ENCODE results near the gene PPP1R1C. TPM values are rescaled to one million over a fixed set of nuclear protein-coding genes. Genes with fewer than 3 reads are reported as not detected.
"Not testable (repeated sequence)": the region's sequence is repeated elsewhere in the genome, so short reads cannot be mapped to it uniquely, and the experiment has no call there.

Gene PPP1R1C, protein sequence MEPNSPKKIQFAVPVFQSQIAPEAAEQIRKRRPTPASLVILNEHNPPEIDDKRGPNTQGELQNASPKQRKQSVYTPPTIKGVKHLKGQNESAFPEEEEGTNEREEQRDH
- total RNA-seq: 0.13 and 0.89 TPM in 2 replicates

DNA sequence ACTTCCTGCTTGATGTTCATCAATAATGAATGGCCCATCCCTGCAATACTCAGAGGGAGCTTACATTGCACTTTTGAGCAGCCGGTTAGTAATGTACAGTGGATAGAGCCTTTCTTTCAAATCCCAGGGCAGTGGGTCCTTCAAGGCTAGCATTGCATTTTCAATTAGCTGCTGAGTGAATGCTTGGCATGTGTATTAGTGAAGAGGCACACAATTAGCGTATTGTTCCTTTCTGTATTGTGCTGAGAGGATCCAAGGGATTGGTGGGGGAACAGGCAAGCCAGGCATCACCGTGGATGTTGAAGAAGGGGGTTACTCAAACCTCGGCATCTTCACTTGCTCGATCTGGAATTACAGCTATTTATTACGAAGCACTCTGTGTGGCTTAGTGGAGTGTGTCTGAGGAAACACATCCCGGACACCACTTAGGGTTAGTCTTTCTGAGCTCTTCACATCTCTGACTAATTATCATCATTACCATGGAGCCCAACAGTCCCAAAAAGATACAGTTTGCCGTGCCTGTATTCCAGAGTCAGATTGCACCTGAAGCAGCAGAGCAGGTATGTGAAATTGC is at the start of gene PPP1R1C:
Gene PPP1R1C, plus strand, starts transcription at position 222 of the 574 bp plus-strand sequence. Its CDS starts 258 bp downstream, at position 480.
- DNase-seq (ENCODE audit: low read depth in 2 of 2): no peak

- DNase-seq (ENCODE audit: low read depth in 2 of 2): peak in 1 of 2 donors; percentile 12
These were observed 48.2 kb upstream of the PPP1R1C start for GRCh38 chr2:181937473-181937872.

DNA sequence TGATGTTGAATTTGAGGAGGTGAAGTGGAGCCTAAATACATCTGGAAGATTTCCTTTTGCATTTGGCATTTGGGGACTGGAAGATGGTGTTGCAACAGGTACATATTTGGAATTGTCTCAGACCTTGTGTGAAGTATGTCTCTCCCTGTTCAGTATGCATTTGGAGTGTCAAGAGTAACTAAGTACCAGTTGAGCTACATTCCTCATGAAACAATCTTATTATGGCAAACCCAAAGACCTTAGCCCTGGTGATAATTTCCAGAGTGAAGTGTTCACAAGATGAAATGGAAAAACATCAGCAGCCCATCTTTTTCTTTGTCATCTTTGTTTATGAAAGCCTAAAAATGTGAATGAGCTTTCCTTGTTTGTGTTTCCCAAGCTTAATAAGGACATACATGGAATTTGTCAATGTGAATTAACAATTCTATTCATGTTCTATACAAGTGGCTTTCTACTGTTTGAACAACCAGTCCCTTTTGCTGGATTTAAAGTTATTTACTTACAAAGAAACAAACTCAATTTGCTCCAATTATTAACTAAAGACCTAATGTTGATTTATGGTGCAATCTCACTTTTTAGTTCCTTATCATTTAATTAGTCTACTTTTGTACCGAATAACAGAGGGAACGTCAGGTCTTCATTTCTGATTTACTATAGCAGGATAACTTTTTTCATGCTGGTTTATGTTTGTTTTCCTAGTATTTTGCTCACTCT is 42.1 kb upstream of the PPP1R1C start:
- DNase-seq (ENCODE audit: low read depth in 2 of 2): no peak

GRCh38 chr2:181944164-181944913 is 41.3 kb upstream of the PPP1R1C start:
- DNase-seq (ENCODE audit: low read depth in 2 of 2): no peak

- no peak for DNase-seq (ENCODE audit: low read depth in 2 of 2)
These were observed 40.8 kb upstream of the PPP1R1C start for GRCh38 chr2:181944914-181945291.

- DNase-seq (ENCODE audit: low read depth in 2 of 2): no peak
These were observed 39.1 kb upstream of the PPP1R1C start for GRCh38 chr2:181946444-181947127.

DNA sequence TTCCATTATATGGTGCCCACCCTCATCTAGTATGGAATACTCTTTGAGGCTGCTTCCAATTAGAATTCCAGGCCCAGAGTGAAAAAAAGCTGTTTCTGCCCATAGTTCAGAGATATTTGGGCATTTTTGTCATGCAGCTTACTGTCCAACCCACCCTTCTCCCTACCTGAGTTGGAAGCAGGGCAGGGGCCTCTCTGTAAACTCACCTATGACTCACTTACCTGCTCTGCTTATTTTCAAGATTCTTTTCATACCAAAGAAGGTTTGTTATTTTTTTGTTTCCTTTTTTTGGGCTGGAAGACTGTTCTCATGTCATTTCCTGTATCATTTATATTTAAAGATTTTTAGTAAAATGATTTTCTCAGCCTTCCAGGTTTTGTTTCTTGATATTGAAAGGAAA is 38.4 kb upstream of the PPP1R1C start:
- no peak for DNase-seq (ENCODE audit: low read depth in 2 of 2)

- no peak for DNase-seq (ENCODE audit: low read depth in 2 of 2)
These were observed 37.4 kb upstream of the PPP1R1C start for GRCh38 chr2:181948227-181948626.

- DNase-seq (ENCODE audit: low read depth in 2 of 2): no peak
These were observed 36.6 kb upstream of the PPP1R1C start for GRCh38 chr2:181949047-181949446.

DNA sequence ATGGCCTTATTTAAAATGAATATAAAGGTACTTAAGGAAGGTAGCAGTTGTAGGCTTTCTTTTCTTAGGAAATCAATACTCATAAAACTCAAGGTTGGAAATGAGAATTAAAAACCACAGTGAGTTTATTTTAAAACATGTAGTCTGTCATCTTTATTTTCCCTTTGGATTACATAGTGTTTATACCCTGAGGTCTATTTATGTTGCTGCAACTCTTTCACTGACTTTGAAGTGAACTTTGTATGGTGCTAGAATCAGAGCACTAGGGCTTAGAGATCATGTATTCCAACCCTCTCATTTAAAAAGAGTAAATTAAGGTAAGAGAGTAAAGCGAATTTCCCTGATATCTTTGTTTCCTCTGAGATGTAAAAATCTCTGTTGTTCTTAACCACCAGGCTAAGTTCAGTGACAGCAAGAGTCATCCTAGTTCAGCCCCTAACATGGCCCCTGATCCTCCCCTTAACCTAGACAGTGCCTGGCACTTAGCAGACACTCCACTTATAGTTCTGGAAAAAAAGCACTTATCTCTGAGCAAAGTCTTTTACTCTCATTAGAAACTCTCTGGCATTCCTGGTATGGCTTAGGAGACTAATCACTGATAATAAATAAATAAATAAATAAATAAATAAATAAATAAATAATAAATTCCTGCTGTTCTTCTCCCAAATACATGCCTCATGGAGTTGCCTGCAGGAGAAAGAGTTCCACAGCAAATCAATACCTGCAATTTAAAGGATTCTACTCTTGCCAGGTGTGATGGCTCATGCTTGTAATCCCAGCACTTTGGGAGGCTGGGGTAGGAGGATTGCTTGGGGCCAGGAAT is 33.0 kb upstream of the PPP1R1C start:
- no peak for DNase-seq (ENCODE audit: low read depth in 2 of 2)

DNA sequence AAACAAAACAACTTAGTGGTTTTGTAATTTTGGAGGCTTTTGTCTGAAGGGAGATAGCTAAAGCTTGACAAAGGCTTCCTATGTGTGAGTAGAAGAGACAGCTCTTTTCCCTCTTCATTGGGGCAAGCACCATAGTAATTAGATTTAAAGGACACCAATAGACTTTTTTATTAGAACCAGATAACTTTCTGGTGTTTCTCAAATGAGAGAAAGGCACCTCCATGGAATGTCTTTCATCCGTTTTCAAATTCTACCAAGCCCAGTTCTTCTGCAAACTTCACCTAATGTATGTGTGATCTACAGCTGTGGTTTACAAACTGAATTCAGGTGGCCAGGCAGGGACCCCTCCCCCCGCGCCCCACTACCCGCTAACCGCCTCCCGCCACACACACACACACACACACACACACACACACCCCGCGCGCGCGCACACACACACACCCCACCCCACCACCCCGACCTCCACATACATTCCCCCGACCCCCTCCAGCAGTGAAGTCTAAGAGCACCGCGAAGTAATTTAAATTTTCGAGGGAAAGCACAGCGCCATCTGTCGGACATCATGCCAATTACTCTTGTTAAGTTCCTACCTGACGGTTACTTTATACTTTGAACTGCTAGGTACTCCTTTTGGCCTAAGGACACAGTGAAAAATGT is 31.6 kb upstream of the PPP1R1C start:
- DNase-seq (ENCODE audit: low read depth in 2 of 2): peak; percentile 48 to 81

DNA sequence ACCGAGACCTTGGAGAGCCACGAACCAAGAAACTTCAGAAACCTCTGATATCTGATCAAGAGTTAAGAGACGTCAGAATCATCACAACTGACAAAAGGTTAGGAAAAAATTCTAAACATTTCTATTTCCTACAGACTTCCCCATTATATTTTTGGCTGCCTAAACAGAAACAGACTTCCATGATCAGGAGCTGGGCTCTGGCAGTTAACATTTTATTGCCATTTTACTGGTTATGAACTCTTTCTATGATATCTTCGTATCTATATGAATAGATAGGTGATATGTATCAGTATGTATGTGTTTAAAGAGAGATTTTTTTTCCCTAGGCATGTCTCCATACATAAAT is 31.1 kb upstream of the PPP1R1C start:
- DNase-seq (ENCODE audit: low read depth in 2 of 2): no peak

DNA sequence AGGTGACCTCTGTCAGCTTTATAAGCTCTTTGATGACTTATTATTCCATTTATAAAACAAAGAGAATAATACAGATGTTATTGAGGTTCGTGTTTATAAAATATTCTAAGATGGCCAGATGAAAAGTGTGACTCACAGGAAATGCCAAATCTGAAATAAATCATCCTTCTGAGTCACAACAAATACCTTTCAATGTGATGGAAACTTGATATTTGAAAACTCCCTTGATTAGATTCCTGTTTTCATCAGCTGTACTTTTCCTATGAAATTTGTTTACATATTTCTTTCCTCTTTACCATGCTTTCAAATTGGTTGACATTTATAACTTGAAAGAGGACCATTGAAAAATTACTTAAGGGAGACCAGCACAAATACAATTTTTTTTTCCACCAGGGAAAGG is 30.6 kb upstream of the PPP1R1C start:
- DNase-seq (ENCODE audit: low read depth in 2 of 2): peak; percentile 29 to 87

- DNase-seq (ENCODE audit: low read depth in 2 of 2): not testable (repeated sequence)
These were observed 29.8 kb upstream of the PPP1R1C start for GRCh38 chr2:181955866-181956265.

GRCh38 chr2:181957668-181958067 is 28.0 kb upstream of the PPP1R1C start:
- DNase-seq (ENCODE audit: low read depth in 2 of 2): no peak

GRCh38 chr2:181958726-181959125 is 26.9 kb upstream of the PPP1R1C start:
- DNase-seq (ENCODE audit: low read depth in 2 of 2): no peak

- peak in 1 of 2 donors; percentile 54 for DNase-seq (ENCODE audit: low read depth in 2 of 2)
These were observed 26.1 kb upstream of the PPP1R1C start for GRCh38 chr2:181959508-181959907.

DNA sequence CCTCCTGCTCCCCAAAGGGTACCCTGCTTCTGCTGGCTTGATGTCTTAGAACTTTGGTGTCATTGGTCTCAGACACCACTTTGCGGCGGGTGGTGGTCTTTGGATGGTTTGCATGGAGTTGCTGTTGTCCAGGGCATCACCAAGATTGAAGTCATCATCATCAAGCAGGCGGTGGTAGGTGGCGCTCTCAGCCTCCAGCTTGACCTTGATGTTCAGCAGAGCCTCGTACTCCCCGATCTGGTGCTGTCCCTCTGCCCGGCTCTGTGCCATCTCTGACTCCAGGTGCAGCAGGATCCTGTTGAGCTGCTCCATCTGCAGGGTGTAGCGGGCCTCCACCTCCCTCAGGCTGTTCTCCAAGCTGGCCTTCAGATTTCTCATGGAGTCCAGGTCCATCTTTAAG is 24.5 kb upstream of the PPP1R1C start:
- DNase-seq (ENCODE audit: low read depth in 2 of 2): not testable (repeated sequence)

GRCh38 chr2:181962142-181962541 is 23.5 kb upstream of the PPP1R1C start:
- no peak for DNase-seq (ENCODE audit: low read depth in 2 of 2)

GRCh38 chr2:181970160-181970794 is 15.4 kb upstream of the PPP1R1C start:
- DNase-seq (ENCODE audit: low read depth in 2 of 2): no peak
